Ovary (tissue), 9 donors: Measurements from ENCODE around the gene LRRC3. TPM values are rescaled to one million over a fixed set of nuclear protein-coding genes. Genes with fewer than 3 reads are reported as not detected.

ENCODE experiments used
- DNase-seq, 5 donors: peaks; one replicate each; pipeline ENCODE4 v3.0.0-alpha.2; 2019 to 2020
- H3K27ac ChIP-seq, 2 donors: fragments of 200-600 bp; one replicate each; pipeline versions ENCODE4 v1.5.1 to v1.8.0; 2019 to 2022
- H3K27me3 ChIP-seq: fragments of 200-600 bp; one replicate; pipeline ENCODE4 v1.8.0; 2022
- H3K36me3 ChIP-seq: fragments of 200-600 bp; sonication (generic); one replicate; pipeline ENCODE4 v1.5.1; 2019
- H3K4me1 ChIP-seq: one replicate; pipeline ENCODE4 v1.8.1; 2013; ENCODE audit warnings: mild to moderate bottlenecking, moderate library complexity; ENCODE audit not compliant: insufficient read depth
- H3K4me3 ChIP-seq: fragments of 200-600 bp; sonication (generic); one replicate; pipeline ENCODE4 v1.5.1; 2017
- H3K9me3 ChIP-seq, 2 donors: fragments of 200-600 bp in 1 of 2; sonication (generic) in 1 of 2; one replicate each; pipeline versions ENCODE4 v1.5.1 to v1.8.1; 2013 to 2019; ENCODE audit warnings: mild to moderate bottlenecking in 1 of 2, moderate library complexity in 1 of 2
- EP300 ChIP-seq: sonication (generic); formaldehyde crosslinking; IDR thresholded peaks from one replicate; pipeline ENCODE4 v1.6.1; 2017; ENCODE audit warnings: antibody characterized with exemption
- POLR2A ChIP-seq: fragments of 450-650 bp; IDR thresholded peaks from one replicate; pipeline ENCODE4 v1.6.1; 2017; ENCODE audit warnings: antibody characterized with exemption, mild to moderate bottlenecking, moderate library complexity
- WGBS, 3 donors: extraction: QIAGEN DNeasy Blood & Tissue Kit in 1 of 3; methylation state at CpG; one replicate each; pipeline versions ENCODE4 v1.1.5 to v1.1.7; 2013 to 2017; 5-methylcytosine and 5-hydroxymethylcytosine counted together
- intact Hi-C, 4 donors: fragments of 100-400 bp; cut with DNase I; formaldehyde crosslinking; loops; one replicate each; pipeline versions ENCODE4 v1.11.0 to v1.15.1; 2022 to 2023
- polyA plus RNA-seq, 2 donors: library from polyadenylated mRNA; stranded (reverse); fragments of 200-250 nt in 1 of 2; fragments of 350-450 nt in 1 of 2; fragmentation: Illumina TruSeq in 1 of 2; extraction: RNeasy Lipid Tissue Mini Kit (QIAGEN cat#74804) in 1 of 2; gene quantifications; one replicate each; pipeline ENCODE4 v1.2.3, GENCODE V29; 2013 to 2014
- total RNA-seq, 7 donors: library from RNA; depleted of rRNA in 2 of 7; stranded (reverse); fragments of >200 nt in 2 of 7; fragmentation: NEBNext Ultra II Directional in 3 of 7; extraction: Animal tissue kit (Norgen Biotek cat#: 25700) in 3 of 7; gene quantifications; one replicate each; pipeline versions ENCODE4 v1.1.0 to v1.2.4, GENCODE V29; 2016 to 2023
- TF ChIP-seq, protein P1 (sequence below), 3 donors: fragments of 450-650 bp in 2 of 3; fragments of 200-600 bp in 1 of 3; IDR thresholded peaks; one replicate each; pipeline versions ENCODE4 v1.5.1 to v1.8.0; 2016 to 2022; ENCODE audit warnings: antibody characterized with exemption in 3 of 3, mild to moderate bottlenecking in 1 of 3
- donor health status: DM: no; HTN: no; CAD: no; lungs with moderate emphysema.
- donor health status: DM: no; HTN: no; CAD: no.
- donor health status: Bipolar disorder and iron deficiency.
- donor health status: DM: yes; HTN: yes; CAD: no.
- donor health status: DM: no; HTN: no; CAD: no.
- donor health status: DM: yes; HTN: yes; CAD: no.

Gene LRRC3
- total and polyA plus RNA-seq, 9 donors: 2.4 to 6.8 (median 3.9) TPM

DNA sequence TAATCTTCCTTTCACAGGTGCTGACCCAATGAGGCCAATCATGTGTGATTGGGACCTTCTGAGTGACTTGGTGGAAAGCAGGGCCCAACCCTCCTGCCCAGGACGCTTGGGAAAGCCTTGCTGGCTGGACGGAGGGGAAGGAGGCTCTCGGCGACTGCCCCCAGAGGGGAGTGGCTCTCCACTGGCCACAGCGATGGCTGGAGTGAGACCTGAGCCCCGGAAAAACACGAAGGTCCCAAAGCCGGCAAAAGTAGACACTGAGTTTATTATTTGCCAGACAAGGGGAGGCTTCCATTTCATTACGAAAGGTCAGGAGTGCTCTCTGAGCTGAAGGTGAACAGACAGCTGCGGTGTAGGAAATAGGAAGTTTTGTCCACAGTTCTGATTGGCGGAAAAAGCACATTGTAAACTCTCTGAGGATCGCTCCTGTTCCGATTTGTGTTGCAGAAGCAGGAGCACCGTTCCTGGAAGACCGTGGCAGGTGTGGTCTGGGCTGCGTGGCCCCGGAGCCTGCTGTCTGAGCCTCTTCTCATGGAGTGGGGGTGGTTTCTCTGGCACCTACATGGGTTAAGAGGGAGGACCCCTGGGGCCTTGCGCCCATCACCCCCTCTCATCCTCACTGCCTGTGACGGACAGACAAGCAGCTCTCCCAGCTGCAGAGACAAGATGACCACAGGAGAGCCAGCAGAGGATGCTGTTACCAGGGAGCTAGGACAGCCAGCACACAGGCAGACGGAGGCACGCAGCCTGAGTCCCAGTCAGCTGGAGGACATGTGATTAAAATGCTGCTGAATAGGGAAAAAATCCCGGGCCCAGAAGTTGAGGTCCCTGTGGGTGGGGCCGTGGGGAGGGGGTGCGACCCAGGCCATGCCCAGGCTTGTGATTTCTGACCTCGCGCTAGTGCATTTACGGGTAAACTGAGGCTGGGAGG lies 43.2 kb downstream of the LRRC3 start:
- no peaks in the 10 kb centered on the region for H3K9me3 ChIP-seq
- TF ChIP-seq, protein P1, sequence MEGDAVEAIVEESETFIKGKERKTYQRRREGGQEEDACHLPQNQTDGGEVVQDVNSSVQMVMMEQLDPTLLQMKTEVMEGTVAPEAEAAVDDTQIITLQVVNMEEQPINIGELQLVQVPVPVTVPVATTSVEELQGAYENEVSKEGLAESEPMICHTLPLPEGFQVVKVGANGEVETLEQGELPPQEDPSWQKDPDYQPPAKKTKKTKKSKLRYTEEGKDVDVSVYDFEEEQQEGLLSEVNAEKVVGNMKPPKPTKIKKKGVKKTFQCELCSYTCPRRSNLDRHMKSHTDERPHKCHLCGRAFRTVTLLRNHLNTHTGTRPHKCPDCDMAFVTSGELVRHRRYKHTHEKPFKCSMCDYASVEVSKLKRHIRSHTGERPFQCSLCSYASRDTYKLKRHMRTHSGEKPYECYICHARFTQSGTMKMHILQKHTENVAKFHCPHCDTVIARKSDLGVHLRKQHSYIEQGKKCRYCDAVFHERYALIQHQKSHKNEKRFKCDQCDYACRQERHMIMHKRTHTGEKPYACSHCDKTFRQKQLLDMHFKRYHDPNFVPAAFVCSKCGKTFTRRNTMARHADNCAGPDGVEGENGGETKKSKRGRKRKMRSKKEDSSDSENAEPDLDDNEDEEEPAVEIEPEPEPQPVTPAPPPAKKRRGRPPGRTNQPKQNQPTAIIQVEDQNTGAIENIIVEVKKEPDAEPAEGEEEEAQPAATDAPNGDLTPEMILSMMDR (IDR thresholded peaks at IDR 0.05): no peak
- TF ChIP-seq POLR2A (no peak), EP300 (no peak)
- DNase-seq: no peak
- no peak overlapping the region for H3K4me3 ChIP-seq
- intact Hi-C loops: no loop called here
- WGBS, 3 donors: 51 to 63% (median 59%) methylated on average over 27 of the region's 27 CpGs
- no peaks in the 10 kb centered on the region for H3K27me3 ChIP-seq
- no peaks in the 10 kb centered on the region for H3K36me3 ChIP-seq
- H3K4me1 ChIP-seq: no peaks in the 10 kb centered on the region
- no peak overlapping the region for H3K27ac ChIP-seq

DNA sequence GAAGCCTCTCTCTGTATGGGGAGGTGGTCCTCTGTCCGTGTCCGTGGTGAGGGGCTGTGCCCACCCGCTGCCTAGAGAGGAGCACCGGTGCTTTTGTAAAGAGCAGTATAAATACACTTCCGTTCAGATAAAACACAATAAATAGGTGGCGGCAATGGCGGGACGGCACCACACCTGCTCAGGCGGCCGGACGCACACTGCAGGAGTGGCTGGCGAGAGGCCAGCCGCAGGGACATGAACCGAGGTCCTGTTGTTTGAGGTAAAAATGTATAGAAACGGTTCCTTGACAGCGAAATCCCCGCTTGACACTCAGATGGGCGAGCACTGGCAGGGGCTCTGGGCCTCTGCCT lies 43.9 kb downstream of the LRRC3 start:
- 86 to 91% (median 88%) methylated on average over 18 of the region's 18 CpGs for WGBS, 3 donors
- TF ChIP-seq EP300 (no peak), POLR2A (no peak)
- TF ChIP-seq, protein P1 (IDR thresholded peaks at IDR 0.05): no peak
- H3K9me3 ChIP-seq: no peaks in the 10 kb centered on the region
- no peak for DNase-seq
- intact Hi-C loops: no loop called here
- H3K27ac ChIP-seq: no peak overlapping the region
- H3K27me3 ChIP-seq: no peaks in the 10 kb centered on the region
- H3K36me3 ChIP-seq: no peaks in the 10 kb centered on the region
- no peak overlapping the region for H3K4me3 ChIP-seq
- H3K4me1 ChIP-seq: no peaks in the 10 kb centered on the region

DNA sequence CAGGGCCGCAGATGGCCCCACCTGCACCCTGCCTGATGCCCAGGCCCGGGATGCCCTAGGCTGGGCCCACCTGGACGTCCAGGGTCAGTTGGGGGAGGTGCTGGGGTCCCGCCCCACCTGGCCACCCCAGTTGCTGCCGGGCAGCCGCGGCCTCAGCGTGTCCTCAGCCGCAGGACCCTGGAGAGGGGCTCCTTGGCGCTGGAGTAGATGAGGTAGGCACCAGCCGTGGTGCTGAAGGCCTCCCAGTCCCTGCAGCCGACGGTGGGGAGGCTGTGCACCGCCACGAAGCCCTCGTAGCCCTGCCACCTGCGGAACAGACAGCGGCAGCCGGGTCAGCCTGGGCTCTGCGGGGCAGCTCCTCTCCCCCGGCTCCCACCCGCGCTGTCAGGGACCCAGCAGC lies 44.3 kb downstream of the LRRC3 start:
- TF ChIP-seq EP300 (no peak), POLR2A (no peak)
- TF ChIP-seq, protein P1 (IDR thresholded peaks at IDR 0.05): no peak
- WGBS, 3 donors: 72 to 74% (median 72%) methylated on average over 23 of the region's 23 CpGs

DNA sequence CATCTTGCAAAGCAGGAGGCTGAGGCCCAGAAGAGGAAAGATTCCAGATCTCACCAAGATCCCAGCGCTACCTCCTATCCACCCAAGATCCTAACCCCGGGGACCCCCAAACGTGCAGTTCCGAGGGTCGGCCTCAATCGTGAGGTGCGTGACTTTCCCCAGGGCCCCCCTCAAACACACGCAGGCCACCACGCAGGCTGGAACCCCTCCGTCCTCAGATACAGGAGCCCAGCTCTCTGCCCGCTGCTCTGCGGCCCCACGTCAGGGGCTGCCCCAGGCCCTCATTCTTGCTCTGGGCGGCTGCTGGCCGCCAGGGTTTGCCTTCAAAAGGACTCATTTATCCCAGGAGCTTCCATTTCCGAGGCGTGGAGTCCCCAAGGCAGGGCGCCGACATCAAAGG lies 44.8 kb downstream of the LRRC3 start:
- H3K4me3 ChIP-seq: no peak overlapping the region
- WGBS, 3 donors: 79 to 85% (median 85%) methylated on average over 18 to 19 of the region's 19 CpGs
- intact Hi-C loops: loop anchor here in 1 of 4 donors (10.0 kb wide), 1 partner anchor 295 kb away; no protein-coding TSS in a partner anchor
- no peaks in the 10 kb centered on the region for H3K4me1 ChIP-seq
- no peaks in the 10 kb centered on the region for H3K27me3 ChIP-seq
- no peak for TF ChIP-seq EP300
- TF ChIP-seq, protein P1 (IDR thresholded peaks at IDR 0.05): no peak
- TF ChIP-seq POLR2A: no peak
- no peaks in the 10 kb centered on the region for H3K9me3 ChIP-seq
- H3K27ac ChIP-seq: no peak overlapping the region
- no peaks in the 10 kb centered on the region for H3K36me3 ChIP-seq
- no peak for DNase-seq

More for the DNA sequence above, 44.3 kb downstream of the LRRC3 start:
- Histone ChIP-seq H3K27ac (no peak overlapping the region), H3K4me3 (no peak overlapping the region), H3K36me3 (no peaks in the 10 kb centered on the region), H3K4me1 (no peaks in the 10 kb centered on the region), H3K9me3 (no peaks in the 10 kb centered on the region), H3K27me3 (no peaks in the 10 kb centered on the region)
- intact Hi-C loops: loop anchor here in 1 of 4 donors (10.0 kb wide), 1 partner anchor 295 kb away; no protein-coding TSS in a partner anchor
- DNase-seq: no peak
